Hematopoietic multipotent progenitor cell treated with erythropoietin and hydrocortisone succinate and interleukin-3 and kit ligand, for 15 days (in vitro differentiated cells): ENCODE measurements around the gene RAB20.
"Not testable (repeated sequence)": the region's sequence is repeated elsewhere in the genome, so short reads cannot be mapped to it uniquely, and the experiment has no call there.

Source experiments
- DNase-seq: peaks from one replicate; pipeline ENCODE4 v3.0.0-alpha.2; 2015; ENCODE audit warnings: low spot score

The RAB20 gene

GRCh38 chr13:110561344-110562035 lies at the start of gene RAB20:
RAB20 (minus strand) TSS chr13:110561722; CDS start chr13:110561519, 203 bp downstream.
- DNase-seq: no peak

GRCh38 chr13:110610955-110611595 lies 49.6 kb upstream of the RAB20 start:
- no peak for DNase-seq

GRCh38 chr13:110607675-110608224 lies 46.2 kb upstream of the RAB20 start:
- no peak for DNase-seq

- DNase-seq: not testable (repeated sequence)
Measured at GRCh38 chr13:110606281-110606680, 44.8 kb upstream of the RAB20 start.

- DNase-seq: no peak
Measured at GRCh38 chr13:110605132-110605531, 43.6 kb upstream of the RAB20 start.

GRCh38 chr13:110600980-110601379 lies 39.5 kb upstream of the RAB20 start:
- no peak for DNase-seq

- no peak for DNase-seq
Measured at GRCh38 chr13:110600261-110600819, 38.8 kb upstream of the RAB20 start.

GRCh38 chr13:110597041-110597689 lies 35.6 kb upstream of the RAB20 start:
- no peak for DNase-seq

GRCh38 chr13:110593430-110594130 lies 32.1 kb upstream of the RAB20 start:
- peak; percentile 59 for DNase-seq

- no peak for DNase-seq
Measured at GRCh38 chr13:110592665-110593064, 31.1 kb upstream of the RAB20 start.

- DNase-seq: no peak
Measured at GRCh38 chr13:110590577-110590976, 29.1 kb upstream of the RAB20 start.

GRCh38 chr13:110589793-110590390 lies 28.4 kb upstream of the RAB20 start:
- no peak for DNase-seq

GRCh38 chr13:110583178-110583865 lies 21.8 kb upstream of the RAB20 start:
- DNase-seq: no peak

- DNase-seq: no peak
Measured at GRCh38 chr13:110582421-110582954, 21.0 kb upstream of the RAB20 start.

- DNase-seq: no peak
Measured at GRCh38 chr13:110581506-110582185, 20.1 kb upstream of the RAB20 start.

GRCh38 chr13:110580800-110581199 lies 19.3 kb upstream of the RAB20 start:
- no peak for DNase-seq

GRCh38 chr13:110578363-110578762 lies 16.8 kb upstream of the RAB20 start:
- no peak for DNase-seq

GRCh38 chr13:110576736-110577476 lies 15.4 kb upstream of the RAB20 start:
- no peak for DNase-seq

GRCh38 chr13:110576070-110576394 lies 14.5 kb upstream of the RAB20 start:
- DNase-seq: no peak
